Mucosa of stomach (tissue), 1 donor: ENCODE results near the gene CD209.
"Not testable (repeated sequence)": the region's sequence is repeated elsewhere in the genome, so short reads cannot be mapped to it uniquely, and the experiment has no call there.

ENCODE experiments used
- H3K27me3 ChIP-seq: one replicate; pipeline ENCODE4 v1.7.0; 2013; ENCODE audit warnings: mild to moderate bottlenecking, low read length; ENCODE audit not compliant: control insufficient read depth, insufficient read depth
- H3K36me3 ChIP-seq: one replicate; pipeline ENCODE4 v1.7.0; 2013; ENCODE audit warnings: low read length; ENCODE audit not compliant: control insufficient read depth, insufficient read depth
- H3K4me1 ChIP-seq: one replicate; pipeline ENCODE4 v1.7.0; 2013; ENCODE audit warnings: mild to moderate bottlenecking, low read length; ENCODE audit not compliant: control insufficient read depth, insufficient read depth
- H3K4me3 ChIP-seq: one replicate; pipeline ENCODE4 v1.7.0; 2013; ENCODE audit warnings: low read length
- H3K9ac ChIP-seq: one replicate; pipeline ENCODE4 v1.7.0; 2013; ENCODE audit warnings: mild to moderate bottlenecking, low read length, moderate library complexity
- H3K9me3 ChIP-seq: one replicate; pipeline ENCODE4 v1.7.0; 2013; ENCODE audit warnings: mild to moderate bottlenecking, low read length, moderate library complexity; ENCODE audit not compliant: control insufficient read depth
- donor health status: Pancreatic carcinoma.

Gene CD209, protein sequence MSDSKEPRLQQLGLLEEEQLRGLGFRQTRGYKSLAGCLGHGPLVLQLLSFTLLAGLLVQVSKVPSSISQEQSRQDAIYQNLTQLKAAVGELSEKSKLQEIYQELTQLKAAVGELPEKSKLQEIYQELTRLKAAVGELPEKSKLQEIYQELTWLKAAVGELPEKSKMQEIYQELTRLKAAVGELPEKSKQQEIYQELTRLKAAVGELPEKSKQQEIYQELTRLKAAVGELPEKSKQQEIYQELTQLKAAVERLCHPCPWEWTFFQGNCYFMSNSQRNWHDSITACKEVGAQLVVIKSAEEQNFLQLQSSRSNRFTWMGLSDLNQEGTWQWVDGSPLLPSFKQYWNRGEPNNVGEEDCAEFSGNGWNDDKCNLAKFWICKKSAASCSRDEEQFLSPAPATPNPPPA

DNA sequence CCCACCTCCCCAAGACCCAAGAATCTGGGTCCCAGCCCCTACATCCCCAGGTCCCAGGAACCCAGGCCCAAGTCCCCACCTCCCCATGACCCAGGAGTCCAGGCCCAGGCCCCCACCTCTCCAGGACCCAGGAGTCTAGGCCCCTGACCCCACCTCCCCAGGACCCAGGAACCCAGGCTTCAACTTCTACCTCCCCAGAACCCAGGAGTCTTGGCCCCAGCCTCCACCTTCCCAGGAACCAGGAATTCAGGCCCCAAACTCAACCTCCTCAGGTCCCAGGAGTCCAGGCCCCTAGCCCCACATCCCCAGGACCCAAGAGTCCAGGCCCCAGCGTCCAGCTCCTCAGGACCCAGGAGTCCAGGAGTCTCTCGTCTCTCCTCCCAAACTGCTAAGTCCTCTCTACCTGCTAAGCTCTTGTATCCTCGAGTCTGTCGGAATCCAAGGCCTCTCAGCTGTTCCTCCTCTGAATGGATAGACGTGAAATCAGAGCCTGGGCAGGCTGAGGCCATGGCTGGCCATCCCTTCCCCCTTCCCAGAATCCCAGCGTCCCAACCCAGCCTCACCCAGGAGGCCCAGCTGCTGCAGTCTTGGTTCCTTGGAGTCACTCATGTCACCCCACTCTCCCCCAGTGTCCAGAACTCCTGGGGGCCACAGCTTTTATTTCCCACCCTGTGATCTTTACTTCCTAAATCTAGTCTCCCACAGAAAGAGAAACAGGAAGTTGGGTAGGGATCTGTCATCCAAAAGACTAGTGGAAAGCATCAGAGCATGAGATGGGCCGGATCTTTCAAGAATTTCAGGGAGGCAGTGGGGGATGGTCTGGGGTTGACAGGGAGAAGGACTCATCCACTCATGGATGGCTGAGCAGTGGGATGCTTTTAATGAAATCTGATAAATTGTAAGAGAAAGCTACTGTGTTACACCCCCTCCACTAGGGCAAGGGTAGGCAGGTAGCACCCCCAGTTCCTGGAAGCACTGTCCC is at the start of gene CD209:
Gene CD209, minus strand, starts transcription at position 632 of the 982 bp plus-strand sequence. Its CDS starts 23 bp downstream, at position 609.
- H3K4me3 ChIP-seq: no peak within 1 kb of the TSS
- H3K4me1 ChIP-seq: no peaks in the 10 kb centered on the region
- H3K9me3 ChIP-seq: no peaks in the 10 kb centered on the region
- H3K36me3 ChIP-seq: no peaks in the 10 kb centered on the region
- no peaks in the 10 kb centered on the region for H3K27me3 ChIP-seq
- peak within 1 kb of the TSS; percentile 34 for H3K9ac ChIP-seq

DNA sequence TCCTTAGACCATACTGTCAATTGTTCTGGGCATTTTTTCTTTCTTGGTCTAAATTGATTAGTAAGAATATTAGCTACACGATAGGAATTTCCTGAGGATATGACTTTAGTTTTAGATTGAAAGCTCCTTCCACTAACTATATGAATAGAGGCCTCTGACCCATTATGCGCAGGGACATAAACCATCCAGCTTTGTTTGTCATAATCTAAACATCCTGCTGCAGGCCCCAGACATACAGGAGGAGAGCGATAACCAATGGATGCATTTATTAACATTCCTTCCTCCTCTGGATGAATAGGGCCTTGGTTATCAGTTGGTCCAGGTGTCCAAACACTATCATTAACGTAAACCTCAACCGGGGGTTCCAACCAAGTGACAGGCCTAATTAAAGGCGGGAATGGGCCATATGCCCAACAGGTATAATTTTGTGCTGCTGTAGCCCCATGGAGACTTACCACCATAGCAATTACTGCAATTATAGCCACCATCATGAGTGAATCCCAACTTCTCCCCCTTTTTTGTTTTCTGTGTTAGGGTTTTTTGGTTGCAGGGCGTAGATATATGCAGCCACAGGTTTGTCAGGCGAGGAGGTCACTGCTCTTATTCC is 48.3 kb upstream of the CD209 start:
- H3K9ac ChIP-seq: no peak overlapping the region
- no peaks in the 10 kb centered on the region for H3K36me3 ChIP-seq
- no peaks in the 10 kb centered on the region for H3K4me1 ChIP-seq
- H3K4me3 ChIP-seq: no peak overlapping the region
- H3K27me3 ChIP-seq: peaks cover under 1% of the 10 kb centered on the region
- H3K9me3 ChIP-seq: no peaks in the 10 kb centered on the region

DNA sequence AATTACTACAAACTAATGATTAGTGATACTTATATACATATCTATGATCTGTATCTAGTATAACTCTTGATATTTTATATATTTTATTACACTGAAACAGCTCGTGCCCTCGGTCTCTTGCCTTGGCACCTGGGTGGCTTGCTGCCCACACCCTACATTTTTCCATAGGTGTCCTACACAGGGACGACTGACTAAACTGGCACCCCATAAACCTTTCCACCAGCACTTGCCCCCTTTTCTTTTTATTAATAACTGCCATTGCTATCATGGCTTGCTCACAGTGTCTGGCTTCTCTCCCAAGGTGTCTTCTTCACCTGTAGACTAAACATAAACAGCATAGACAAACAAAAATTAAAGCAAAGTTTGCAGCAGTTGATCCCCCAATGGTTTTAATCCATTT is 46.2 kb upstream of the CD209 start:
- Histone ChIP-seq H3K4me3 (no peak overlapping the region), H3K9ac (no peak overlapping the region), H3K9me3 (no peaks in the 10 kb centered on the region), H3K4me1 (no peaks in the 10 kb centered on the region), H3K36me3 (no peaks in the 10 kb centered on the region), H3K27me3 (peaks cover 20% of the 10 kb centered on the region)

DNA sequence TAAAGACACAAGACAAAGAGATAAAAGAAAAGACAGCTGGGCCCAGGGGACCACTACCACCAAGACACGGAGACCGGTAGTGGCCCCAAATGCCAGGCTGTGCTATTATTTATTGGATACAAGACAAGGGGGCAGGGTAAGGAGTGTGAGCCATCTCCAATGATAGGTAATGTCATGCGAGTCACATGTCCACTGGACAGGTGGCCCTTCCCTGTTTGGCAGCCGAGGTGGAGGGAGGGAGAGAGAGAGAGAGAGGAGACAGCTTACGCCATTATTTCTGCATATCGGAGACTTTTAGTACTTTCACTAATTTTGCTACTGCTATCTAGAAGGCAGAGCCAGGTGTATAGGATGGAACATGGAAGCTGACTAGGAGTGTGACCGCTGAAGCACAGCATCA is 45.4 kb upstream of the CD209 start:
- H3K27me3 ChIP-seq: peaks cover 28% of the 10 kb centered on the region
- H3K9ac ChIP-seq, H3K4me3 ChIP-seq: not testable (repeated sequence)

DNA sequence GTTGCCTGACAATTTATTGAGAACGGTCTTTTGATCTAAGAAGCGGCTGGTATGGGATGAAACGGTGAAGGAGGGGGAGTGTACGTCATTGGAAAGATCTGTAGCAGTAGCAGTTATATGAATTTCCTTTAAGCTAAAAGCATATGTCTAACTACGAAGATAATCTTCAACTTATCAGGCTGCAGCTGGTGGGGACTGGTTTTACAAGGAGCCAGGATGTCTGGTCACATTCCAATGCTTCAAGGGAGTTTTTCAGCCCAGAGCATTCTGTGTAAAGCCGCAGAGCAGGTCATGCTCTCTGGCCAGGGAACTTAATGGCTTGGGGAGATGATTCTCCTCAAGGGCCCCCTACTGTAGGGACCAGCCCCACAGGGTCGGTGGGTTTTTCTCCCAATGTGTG is 44.9 kb upstream of the CD209 start:
- H3K27me3 ChIP-seq: peaks cover 32% of the 10 kb centered on the region

More for the DNA sequence above, 45.4 kb upstream of the CD209 start:
- not testable (repeated sequence) for H3K9me3 ChIP-seq, H3K36me3 ChIP-seq, H3K4me1 ChIP-seq

DNA sequence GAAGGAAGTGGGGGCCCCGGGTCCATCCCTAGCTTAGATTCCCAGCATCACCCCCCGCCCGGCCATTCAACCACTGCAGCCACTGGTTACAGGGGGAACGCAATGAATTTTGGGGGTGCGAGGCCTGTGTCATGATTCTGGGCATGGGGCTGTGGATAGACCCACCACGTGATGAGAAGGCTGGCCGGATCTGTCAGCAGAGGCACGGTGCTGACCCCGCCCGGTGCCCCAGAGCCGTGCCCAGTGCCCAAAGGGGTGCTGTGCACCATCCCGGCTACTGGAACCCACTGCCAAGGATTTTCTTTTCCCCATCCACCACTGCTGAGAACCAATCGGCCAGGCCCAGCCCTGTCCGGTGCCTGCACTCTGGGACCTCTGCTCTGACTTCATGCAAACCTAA is 43.1 kb upstream of the CD209 start:
- Histone ChIP-seq H3K4me1 (no peaks in the 10 kb centered on the region), H3K9ac (no peak overlapping the region), H3K36me3 (no peaks in the 10 kb centered on the region), H3K9me3 (no peaks in the 10 kb centered on the region), H3K4me3 (no peak overlapping the region), H3K27me3 (peaks cover 38% of the 10 kb centered on the region)

More for the DNA sequence above, 44.9 kb upstream of the CD209 start:
- Histone ChIP-seq H3K36me3 (no peaks in the 10 kb centered on the region), H3K9me3 (no peaks in the 10 kb centered on the region), H3K4me3 (no peak overlapping the region), H3K4me1 (no peaks in the 10 kb centered on the region), H3K9ac (no peak overlapping the region)

DNA sequence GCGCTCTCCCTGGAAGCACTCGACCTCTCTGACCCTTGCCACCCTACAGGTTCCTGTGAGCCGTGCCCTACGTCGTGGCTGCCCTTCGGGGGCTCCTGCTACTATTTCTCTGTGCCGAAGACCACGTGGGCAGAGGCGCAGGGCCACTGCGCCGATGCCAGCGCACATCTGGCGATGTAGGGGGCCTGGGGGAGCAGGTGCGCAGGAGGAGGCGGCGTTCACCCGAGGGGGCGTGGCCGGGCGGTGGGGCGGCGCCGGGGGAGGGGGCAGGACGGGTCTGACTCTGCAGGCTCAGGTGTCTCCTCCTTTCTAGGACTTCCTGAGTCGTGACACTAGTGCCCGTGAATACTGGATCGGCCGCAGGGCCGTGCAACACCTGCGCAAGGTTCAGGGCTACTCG is 42.1 kb upstream of the CD209 start:
- no peak overlapping the region for H3K9ac ChIP-seq
- H3K4me1 ChIP-seq: no peaks in the 10 kb centered on the region
- no peaks in the 10 kb centered on the region for H3K36me3 ChIP-seq
- H3K4me3 ChIP-seq: no peak overlapping the region
- H3K9me3 ChIP-seq: no peaks in the 10 kb centered on the region
- peaks cover 38% of the 10 kb centered on the region for H3K27me3 ChIP-seq

DNA sequence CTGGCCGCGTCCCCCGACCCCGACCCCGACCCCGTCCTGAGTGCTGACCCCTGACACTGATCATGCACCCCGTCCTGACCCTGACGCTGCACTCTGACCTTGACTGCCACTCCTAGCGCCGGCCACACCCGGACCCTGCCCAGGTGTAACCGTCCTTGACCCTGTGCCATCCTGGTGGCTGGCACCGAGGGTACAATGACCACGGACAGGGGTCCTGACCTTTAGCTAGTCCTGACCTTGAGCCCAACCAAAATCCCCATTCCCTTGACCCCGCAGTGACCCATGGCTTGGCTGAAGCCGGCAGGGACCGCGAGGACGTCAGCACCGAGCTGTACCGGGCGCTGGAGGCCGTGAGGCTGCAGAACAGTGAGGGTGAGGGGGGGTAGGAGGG is 41.6 kb upstream of the CD209 start:
- Histone ChIP-seq H3K9me3 (no peaks in the 10 kb centered on the region), H3K4me3 (no peak overlapping the region), H3K27me3 (peaks cover 38% of the 10 kb centered on the region), H3K9ac (no peak overlapping the region), H3K36me3 (no peaks in the 10 kb centered on the region), H3K4me1 (no peaks in the 10 kb centered on the region)

DNA sequence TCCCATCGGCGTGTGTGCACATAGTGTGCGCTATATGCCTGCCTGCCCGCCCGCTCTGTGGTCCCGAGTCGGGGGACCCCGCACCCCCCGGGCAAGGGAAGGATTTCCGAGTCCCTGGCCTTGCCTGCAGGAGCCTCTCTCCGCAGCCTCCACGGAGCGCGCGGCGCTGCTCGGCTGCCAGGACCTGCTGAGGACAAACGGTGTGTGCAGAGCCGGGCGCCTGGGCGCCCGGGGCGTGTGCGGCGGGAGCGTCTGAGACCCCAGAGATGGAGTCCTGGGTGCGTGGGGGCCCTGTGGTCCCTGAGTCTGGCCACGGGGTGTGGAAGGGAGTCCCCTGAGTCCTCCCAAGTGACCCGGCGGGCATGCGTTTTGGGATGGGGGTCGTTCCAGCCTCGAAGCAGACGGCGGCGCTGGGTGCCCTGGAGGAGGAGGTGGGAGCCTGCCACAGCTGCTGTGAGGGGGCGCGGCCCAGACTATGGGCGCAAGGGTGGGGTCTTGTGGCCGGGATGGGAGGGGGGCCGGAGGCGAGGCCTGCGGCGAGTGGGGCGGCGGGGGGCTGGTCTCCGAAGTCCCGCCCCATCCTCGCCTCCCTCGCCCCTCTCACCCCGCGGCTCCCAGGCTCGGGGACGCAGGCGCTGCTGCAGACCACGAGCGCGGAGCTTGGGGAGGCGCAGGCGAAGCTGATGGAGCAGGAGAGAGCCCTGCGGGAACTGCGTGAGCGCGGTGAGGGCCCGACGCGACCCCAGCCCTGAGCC is 41.0 kb upstream of the CD209 start:
- Histone ChIP-seq H3K27me3 (peaks cover 38% of the 10 kb centered on the region), H3K36me3 (no peaks in the 10 kb centered on the region), H3K4me3 (no peak overlapping the region), H3K4me1 (no peaks in the 10 kb centered on the region), H3K9ac (no peak overlapping the region), H3K9me3 (no peaks in the 10 kb centered on the region)

DNA sequence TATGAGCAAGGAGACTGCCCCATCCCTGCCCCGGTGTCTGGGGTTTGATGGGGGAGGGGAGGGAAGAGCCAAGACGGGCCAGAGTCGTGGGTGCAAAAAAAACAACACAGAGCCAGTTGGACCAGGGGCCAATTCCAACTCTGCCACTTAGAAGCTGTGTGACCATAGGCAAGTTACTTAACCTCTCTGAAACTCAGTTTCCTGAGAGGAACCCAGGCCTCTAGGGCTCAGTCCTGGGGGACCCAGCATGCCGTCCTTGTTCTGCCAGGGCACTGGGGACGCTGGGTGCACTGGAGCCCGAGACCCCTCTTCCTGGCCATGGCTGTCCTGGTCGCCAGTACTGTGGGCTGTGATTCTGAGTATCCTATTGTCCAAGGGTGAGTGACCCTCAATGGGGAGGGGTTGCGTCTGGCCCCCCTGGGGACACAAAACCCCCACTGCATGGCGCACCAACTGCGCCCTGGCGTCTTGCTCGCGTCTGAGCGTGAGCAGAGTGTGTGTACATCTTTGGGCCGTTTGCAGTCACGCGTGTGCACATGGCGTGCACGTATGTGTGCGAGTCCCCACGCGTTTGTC is 40.4 kb upstream of the CD209 start:
- no peak overlapping the region for H3K9ac ChIP-seq
- no peaks in the 10 kb centered on the region for H3K9me3 ChIP-seq
- no peaks in the 10 kb centered on the region for H3K4me1 ChIP-seq
- no peak overlapping the region for H3K4me3 ChIP-seq
- no peaks in the 10 kb centered on the region for H3K36me3 ChIP-seq
- peaks cover 38% of the 10 kb centered on the region for H3K27me3 ChIP-seq

DNA sequence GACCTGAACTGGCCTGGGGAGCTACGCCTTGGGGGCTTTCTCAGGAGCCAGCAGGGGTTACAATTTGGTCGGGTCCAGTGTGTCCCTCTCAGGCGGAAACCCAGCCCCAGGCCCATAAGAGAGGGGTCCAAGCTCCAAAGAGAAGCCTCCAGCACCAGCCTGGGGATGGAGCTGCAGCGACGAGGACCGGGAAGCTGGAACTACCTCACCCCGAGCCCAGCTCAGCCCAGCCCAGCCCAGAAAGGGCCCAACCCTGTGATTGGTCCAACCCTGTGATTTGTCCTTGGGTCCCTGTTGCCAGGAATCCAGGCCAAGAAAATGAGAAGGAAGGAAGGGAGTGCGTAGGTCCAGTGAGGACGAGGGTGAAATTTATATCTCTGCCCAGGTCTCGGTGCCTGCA is 39.8 kb upstream of the CD209 start:
- no peak overlapping the region for H3K4me3 ChIP-seq
- H3K4me1 ChIP-seq: no peaks in the 10 kb centered on the region
- H3K27me3 ChIP-seq: peaks cover 38% of the 10 kb centered on the region
- H3K9me3 ChIP-seq: no peaks in the 10 kb centered on the region
- no peaks in the 10 kb centered on the region for H3K36me3 ChIP-seq
- H3K9ac ChIP-seq: no peak overlapping the region
